HG03103 (cell line): ENCODE measurements around the gene NPSR1.
"Not testable (repeated sequence)": the region's sequence is repeated elsewhere in the genome, so short reads cannot be mapped to it uniquely, and the experiment has no call there.

Experiments used
- ATAC-seq: cut with Tn5 transposase; IDR thresholded peaks from one replicate; pipeline ENCODE4 v1.9.1; 2021; ENCODE audit warnings: low read depth; ENCODE audit not compliant: unreplicated experiment

NPSR1 gene, protein sequence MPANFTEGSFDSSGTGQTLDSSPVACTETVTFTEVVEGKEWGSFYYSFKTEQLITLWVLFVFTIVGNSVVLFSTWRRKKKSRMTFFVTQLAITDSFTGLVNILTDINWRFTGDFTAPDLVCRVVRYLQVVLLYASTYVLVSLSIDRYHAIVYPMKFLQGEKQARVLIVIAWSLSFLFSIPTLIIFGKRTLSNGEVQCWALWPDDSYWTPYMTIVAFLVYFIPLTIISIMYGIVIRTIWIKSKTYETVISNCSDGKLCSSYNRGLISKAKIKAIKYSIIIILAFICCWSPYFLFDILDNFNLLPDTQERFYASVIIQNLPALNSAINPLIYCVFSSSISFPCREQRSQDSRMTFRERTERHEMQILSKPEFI

GRCh38 chr7:34657632-34658268 lies at the start of gene NPSR1:
TSS of gene NPSR1 (plus strand) at chr7:34658218. CDS start at chr7:34658413, 195 bp downstream.
- ATAC-seq, result no peak

DNA sequence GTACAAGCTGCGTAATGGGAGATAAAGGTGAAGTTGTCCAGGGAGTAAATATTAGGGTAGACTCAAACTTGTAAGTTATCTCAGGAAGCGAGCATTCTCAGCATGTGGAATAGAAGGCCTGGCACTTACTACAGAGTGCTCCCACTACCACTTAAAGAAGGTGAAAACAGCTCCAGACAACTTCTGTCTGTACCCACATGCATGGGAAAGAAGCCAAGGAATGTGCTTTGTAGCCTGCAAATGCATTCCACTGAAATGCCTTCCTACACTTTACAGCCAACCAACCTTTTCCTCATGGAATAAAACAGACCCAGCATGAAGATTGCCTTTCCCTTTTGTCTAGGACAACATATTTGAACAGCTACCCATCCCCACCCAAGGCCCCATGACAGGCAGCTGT lies 45.4 kb upstream of the NPSR1 start:
- ATAC-seq, result no peak

DNA sequence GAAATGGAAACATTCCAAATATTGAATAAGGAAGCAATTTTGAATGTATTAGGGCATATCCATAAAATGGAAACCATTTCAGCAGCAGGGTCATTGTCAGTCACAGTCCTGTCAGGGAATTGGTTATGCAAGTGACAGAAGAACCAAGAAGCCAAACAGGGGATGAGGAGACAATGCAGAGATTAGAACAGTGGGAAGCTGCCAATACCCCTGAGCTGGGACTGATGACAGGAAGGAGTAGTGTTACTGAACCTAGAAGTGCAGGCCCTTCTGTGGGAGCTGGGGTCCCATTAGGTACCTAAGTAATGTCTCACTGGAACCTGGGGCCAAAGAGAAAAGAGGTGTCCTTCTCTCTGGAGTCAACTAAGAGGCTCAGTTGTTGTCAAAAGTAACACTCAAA lies 37.6 kb upstream of the NPSR1 start:
- no peak for ATAC-seq

GRCh38 chr7:34622182-34622581 lies 35.8 kb upstream of the NPSR1 start:
- ATAC-seq, result no peak

- ATAC-seq, result no peak
These were observed 35.2 kb upstream of the NPSR1 start for GRCh38 chr7:34622771-34623250.

DNA sequence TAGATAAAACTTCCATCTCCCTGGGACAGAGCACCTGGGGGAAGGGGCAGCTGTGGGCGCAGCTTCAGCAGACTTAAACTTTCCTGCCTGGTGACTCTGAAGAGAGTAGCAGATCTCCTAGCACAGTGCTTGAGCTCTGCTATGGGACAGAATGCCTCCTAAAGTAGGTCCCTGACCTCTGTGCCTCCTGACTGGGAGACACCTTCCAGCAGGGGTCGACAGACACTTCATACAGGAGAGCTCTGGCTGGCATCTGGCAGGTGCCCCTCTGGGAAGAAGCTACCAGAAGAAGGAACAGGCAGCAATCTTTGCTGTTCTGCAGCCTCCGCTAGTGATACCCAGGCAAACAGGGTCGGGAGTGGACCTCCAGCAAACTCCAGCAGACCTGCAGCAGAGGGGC lies 29.4 kb upstream of the NPSR1 start:
- not testable (repeated sequence) for ATAC-seq

GRCh38 chr7:34652809-34653208 lies 5.2 kb upstream of the NPSR1 start:
- ATAC-seq, result no peak

- no peak for ATAC-seq
These were observed 4.2 kb upstream of the NPSR1 start for GRCh38 chr7:34653787-34654186.

- no peak for ATAC-seq
These were observed 2.6 kb upstream of the NPSR1 start for GRCh38 chr7:34655384-34655783.

DNA sequence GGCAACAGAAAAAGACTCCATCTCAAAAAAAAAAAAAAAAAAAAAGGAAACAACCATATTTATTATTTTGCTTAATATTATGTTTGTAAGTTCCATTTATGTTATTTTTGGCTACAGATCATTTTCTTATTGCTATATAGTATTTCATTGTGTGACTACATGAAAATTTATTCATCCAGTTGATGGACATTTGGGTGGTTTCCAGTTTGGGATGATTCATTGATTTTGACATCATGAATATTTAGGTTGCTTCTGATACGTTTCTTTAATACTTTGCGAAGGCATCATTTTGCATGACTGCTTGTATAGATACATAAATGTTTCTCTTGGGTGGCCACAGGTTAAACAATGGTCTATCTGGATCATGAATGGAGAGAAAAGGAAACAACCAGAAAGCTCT lies 2.0 kb upstream of the NPSR1 start:
- ATAC-seq, result no peak

DNA sequence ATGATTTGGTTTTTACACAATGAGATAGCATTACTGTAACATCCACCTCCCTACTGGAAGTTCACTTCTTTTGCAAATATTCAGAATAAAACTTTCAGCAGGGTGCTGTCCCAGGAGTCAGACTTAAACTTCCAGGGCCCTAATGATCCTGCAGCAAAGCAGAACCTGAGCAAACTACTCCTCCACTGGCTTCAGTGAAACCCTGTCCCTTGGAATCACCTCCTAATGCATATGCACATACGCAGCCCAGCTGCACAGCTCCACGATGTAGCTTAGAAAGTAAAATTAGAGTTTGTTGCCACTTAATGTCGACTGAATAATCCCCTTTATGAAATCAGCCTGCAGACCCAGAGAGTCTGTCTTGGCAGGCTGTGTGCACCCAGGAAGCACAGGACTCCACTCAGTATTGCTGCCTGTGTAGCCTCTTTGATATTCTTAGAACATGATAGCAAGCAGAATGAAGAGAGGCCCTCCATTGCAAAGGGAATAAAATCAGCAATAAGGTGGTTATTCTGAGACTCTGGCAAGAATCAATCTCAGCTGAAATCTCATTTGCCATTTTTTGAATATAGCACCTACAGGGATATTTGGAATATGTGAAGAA lies 1.6 kb downstream of the NPSR1 start:
- ATAC-seq, result no peak

- no peak for ATAC-seq
These were observed 4.2 kb downstream of the NPSR1 start for GRCh38 chr7:34662058-34662708.

GRCh38 chr7:34664755-34665154 lies 6.7 kb downstream of the NPSR1 start:
- no peak for ATAC-seq

GRCh38 chr7:34672430-34672829 lies 14.4 kb downstream of the NPSR1 start:
- ATAC-seq, result no peak

DNA sequence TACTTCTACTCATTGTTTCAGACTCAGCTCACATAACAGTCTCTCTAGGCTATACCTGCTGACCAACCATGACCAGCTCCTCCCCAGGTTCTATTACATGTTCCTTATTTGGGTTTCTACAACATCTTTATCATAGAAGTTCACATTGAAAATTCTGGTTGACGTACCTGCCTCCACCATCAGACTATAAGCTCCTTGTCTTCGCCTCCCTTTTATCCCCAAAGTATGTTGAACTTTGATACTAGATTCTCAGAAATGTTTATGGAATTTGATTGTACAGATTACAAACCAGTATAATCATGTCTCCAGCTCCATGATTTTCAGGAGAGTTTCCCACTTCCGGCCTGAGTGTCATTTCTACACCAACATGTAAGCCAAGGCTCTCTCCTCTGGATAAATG lies 15.0 kb downstream of the NPSR1 start:
- ATAC-seq, result no peak

DNA sequence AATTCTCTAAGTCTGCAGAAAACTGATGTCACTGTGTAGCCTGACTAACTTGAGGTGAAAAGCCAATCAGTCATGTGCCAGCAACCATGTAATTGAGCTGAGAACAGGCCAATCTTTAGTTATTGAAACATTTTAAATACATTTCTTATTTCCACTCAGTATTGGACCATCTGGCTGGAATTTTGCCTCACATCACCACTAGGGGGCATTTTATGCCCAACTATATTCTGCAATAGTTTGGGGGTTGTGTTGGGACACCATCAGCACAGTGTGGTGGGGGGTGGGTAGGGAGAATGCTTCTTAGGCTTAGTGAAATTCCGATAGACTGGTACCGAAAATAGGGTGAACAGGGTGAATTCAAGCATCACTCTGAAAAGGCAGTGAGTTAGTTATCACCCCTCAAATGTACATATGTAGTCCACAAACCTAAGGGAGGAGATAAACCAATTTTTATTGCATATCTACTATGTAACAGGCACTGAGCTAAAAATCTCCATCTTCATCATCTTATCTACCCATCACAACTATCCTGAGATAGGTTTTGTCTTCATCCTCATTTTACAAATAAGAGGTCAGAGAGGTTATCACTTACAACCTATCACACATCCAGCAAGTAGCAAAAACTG lies 17.8 kb downstream of the NPSR1 start:
- no peak for ATAC-seq

DNA sequence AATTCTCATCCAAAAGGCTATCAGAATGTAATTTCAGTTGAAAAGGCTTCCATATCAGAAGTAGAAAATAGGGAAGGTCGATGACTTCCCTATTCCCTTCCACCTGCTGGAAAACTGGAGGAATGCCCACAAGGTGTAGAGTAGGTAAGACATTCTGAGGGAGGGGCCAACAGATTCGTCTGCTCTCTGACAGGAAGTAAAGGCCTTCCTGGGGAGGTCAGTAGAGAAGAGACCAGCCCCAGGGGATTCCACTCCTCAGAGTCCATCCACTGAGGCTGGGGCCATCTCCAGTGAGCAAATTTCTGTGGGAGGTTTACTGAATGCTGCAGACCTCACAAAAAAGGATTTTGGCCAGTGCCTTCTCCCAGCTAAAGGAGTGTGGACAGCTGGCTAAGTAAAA lies 19.5 kb downstream of the NPSR1 start:
- no peak for ATAC-seq

DNA sequence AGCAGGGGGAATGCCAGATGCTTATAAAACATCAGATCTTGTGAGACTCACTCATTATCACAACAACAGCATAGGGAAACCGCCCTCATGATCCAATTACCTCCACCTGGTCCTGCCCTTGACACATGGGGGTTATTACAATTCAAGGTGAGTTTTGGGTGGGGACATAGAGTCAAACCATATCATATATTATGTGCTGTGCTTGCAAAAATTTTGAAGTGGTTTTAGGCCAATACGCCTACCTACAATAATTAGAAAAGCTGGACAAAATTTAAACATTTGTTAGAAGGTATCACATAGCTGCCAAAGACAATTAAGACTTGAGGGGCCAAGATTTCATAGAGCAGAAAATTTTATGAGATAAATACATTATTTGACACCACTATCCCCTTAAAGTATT lies 29.5 kb downstream of the NPSR1 start:
- ATAC-seq, result no peak

GRCh38 chr7:34696415-34696814 lies 38.4 kb downstream of the NPSR1 start:
- ATAC-seq, result no peak

GRCh38 chr7:34709771-34710170 lies 51.8 kb downstream of the NPSR1 start:
- ATAC-seq, result no peak

DNA sequence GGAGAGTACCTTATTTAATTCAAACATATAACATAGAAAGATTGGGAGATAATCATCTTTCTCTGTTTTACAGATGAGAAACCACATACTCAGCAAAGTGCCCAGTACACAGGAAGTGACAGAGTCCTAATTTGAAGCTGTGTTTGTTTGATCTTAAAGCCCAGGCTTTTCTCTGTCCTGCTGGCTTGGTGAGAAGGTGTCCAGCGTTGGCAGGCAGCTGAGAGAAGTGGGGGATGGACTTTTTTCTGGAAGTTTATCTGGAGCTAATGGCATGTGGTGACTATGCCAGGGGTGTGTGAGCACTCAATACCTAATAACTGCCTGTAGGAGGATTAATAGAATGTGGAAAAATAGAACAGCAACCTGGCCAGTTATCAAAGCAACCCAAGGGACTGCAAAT lies 60.8 kb downstream of the NPSR1 start:
- no peak for ATAC-seq
